A673 (cell line): ENCODE data around the gene PHACTR4. TPM values are rescaled to one million over a fixed set of nuclear protein-coding genes. Genes with fewer than 3 reads are reported as not detected.

Experiments
- BruUV-seq: library from RNA; stranded (reverse); fragments of 400-500 nt; replicated peaks from 2 replicates; lab custom pipeline; 2021; lab: Mats Ljungman, UMichigan
- CTCF ChIA-PET: fragments of 300-600 bp; sonication (Branson Sonifier 250); formaldehyde crosslinking; loops from one replicate; lab custom pipeline; 2022; ENCODE audit warnings: antibody characterized with exemption; lab: Charles Lee
- POLR2A ChIA-PET: fragments of 300-600 bp; sonication (Branson Sonifier 250); formaldehyde crosslinking; loops from one replicate; lab custom pipeline; 2022; ENCODE audit warnings: antibody characterized with exemption; ENCODE audit not compliant: low non-redundant PET; lab: Charles Lee
- DNase-seq: peaks from one replicate; pipeline ENCODE4 v3.0.0-alpha.2; 2015; ENCODE audit warnings: low spot score
- H3K27ac ChIP-seq: fragments of 200-600 bp; sonication (generic); 2 replicates; pipeline ENCODE4 v1.5.1; 2016; ENCODE audit warnings: mixed run types, low read depth, mild to moderate bottlenecking, mixed read lengths, antibody characterized with exemption, low read length; ENCODE audit not compliant: poor library complexity, severe bottlenecking
- H3K27me3 ChIP-seq: fragments of 200-600 bp; sonication (generic); replicated peaks from 2 replicates; pipeline ENCODE4 v1.6.1; 2017; ENCODE audit warnings: mixed run types, low read depth, mild to moderate bottlenecking, mixed read lengths, antibody characterized with exemption, low read length; ENCODE audit not compliant: insufficient read depth, poor library complexity
- H3K36me3 ChIP-seq: fragments of 200-600 bp; sonication (generic); 2 replicates; pipeline ENCODE4 v1.6.1; 2016; ENCODE audit warnings: mixed run types, mild to moderate bottlenecking, mixed read lengths, antibody characterized with exemption, low read length; ENCODE audit not compliant: insufficient read depth, poor library complexity, severe bottlenecking
- H3K4me1 ChIP-seq: fragments of 200-600 bp; sonication (generic); 2 replicates; pipeline ENCODE4 v1.6.1; 2017; ENCODE audit warnings: mixed run types, mild to moderate bottlenecking, mixed read lengths, antibody characterized with exemption, low read length; ENCODE audit not compliant: insufficient read depth, poor library complexity, severe bottlenecking
- H3K4me3 ChIP-seq: fragments of 200-600 bp; sonication (generic); 2 replicates; pipeline ENCODE4 v1.5.1; 2016; ENCODE audit warnings: low read depth, mixed run types, mild to moderate bottlenecking, mixed read lengths, low read length; ENCODE audit not compliant: poor library complexity, severe bottlenecking
- H3K9me3 ChIP-seq: fragments of 200-600 bp; sonication (generic); 2 replicates; pipeline ENCODE4 v1.6.1; 2016; ENCODE audit warnings: mixed run types, low read depth, mild to moderate bottlenecking, mixed read lengths, antibody characterized with exemption, low read length; ENCODE audit not compliant: poor library complexity, severe bottlenecking
- CTCF ChIP-seq: fragments of 300-800, 200-600 bp; sonication (generic); conservative IDR thresholded peaks from 2 replicates; pipeline ENCODE4 v1.5.1; 2017; ENCODE audit warnings: low read depth, mild to moderate bottlenecking, antibody characterized with exemption, low read length, moderate library complexity, mixed read lengths
- EZH2 ChIP-seq: fragments of 200-600 bp; sonication (generic); IDR thresholded peaks from 2 replicates; pipeline ENCODE4 v1.6.1; 2017; ENCODE audit warnings: borderline replicate concordance, low read depth, mild to moderate bottlenecking, mixed read lengths, antibody characterized with exemption, low read length; ENCODE audit not compliant: poor library complexity, severe bottlenecking
- intact Hi-C: fragments of 100-400 bp; cut with micrococcal nuclease; formaldehyde crosslinking; loops from one replicate; pipeline ENCODE4 v1.10.0; 2022; ENCODE audit not compliant: unreplicated experiment
- total RNA-seq: library from RNA; stranded (reverse); gene quantifications from 2 replicates; pipeline ENCODE4 v1.2.3, GENCODE V29; 2021

Gene PHACTR4
- total RNA-seq, 1 experiment from 2014 or later = 63.4 TPM

- H3K9me3 ChIP-seq = no peaks in the 10 kb centered on the region
- no peaks in the 10 kb centered on the region for H3K27me3 ChIP-seq
- no peaks in the 10 kb centered on the region for H3K4me1 ChIP-seq
- H3K36me3 ChIP-seq = no peaks in the 10 kb centered on the region
- intact Hi-C loops = no loop called here
- no peak overlapping the region for H3K4me3 ChIP-seq
- BruUV-seq = no TSS peak
- H3K27ac ChIP-seq = no peak overlapping the region
- CTCF ChIA-PET = no interaction called here
- no peak for DNase-seq
- TF ChIP-seq CTCF (no peak), EZH2 (no peak)
- POLR2A ChIA-PET = no interaction called here
These were observed 25.6 kb downstream of the PHACTR4 start for GRCh38 chr1:28395181-28395580.

- no peak overlapping the region for H3K4me3 ChIP-seq
- no peaks in the 10 kb centered on the region for H3K9me3 ChIP-seq
- CTCF ChIA-PET = interaction anchor here (0.6 to 0.9 kb wide), 2 partner anchors 153 to 654 kb away, joined by 4 to 5 read pairs; no protein-coding TSS in a partner anchor
- no TSS peak for BruUV-seq
- POLR2A ChIA-PET = no interaction called here
- DNase-seq = no peak
- H3K36me3 ChIP-seq = no peaks in the 10 kb centered on the region
- intact Hi-C loops = no loop called here
- TF ChIP-seq EZH2 (no peak), CTCF (no peak)
- no peak overlapping the region for H3K27ac ChIP-seq
- H3K27me3 ChIP-seq = no peaks in the 10 kb centered on the region
- H3K4me1 ChIP-seq = no peaks in the 10 kb centered on the region
These were observed 32.2 kb downstream of the PHACTR4 start for GRCh38 chr1:28401760-28402159.

- H3K9me3 ChIP-seq = no peaks in the 10 kb centered on the region
- ChIA-PET CTCF (no interaction called here), POLR2A (no interaction called here)
- intact Hi-C loops = no loop called here
- BruUV-seq = no TSS peak
- DNase-seq = no peak
- H3K4me3 ChIP-seq = no peak overlapping the region
- H3K27ac ChIP-seq = no peak overlapping the region
- no peaks in the 10 kb centered on the region for H3K27me3 ChIP-seq
- H3K36me3 ChIP-seq = peaks cover 4% of the 10 kb centered on the region
- TF ChIP-seq CTCF = no peak
- TF ChIP-seq EZH2 = no peak
- no peaks in the 10 kb centered on the region for H3K4me1 ChIP-seq
These were observed 39.5 kb downstream of the PHACTR4 start for GRCh38 chr1:28409090-28409489.
